T follicular helper cell (primary cell): Measurements from ENCODE around the gene IQGAP3.
A peak's percentile ranks its signal among the peaks of the same experiment; 100 is the strongest.

Source experiments
- DNase-seq: peaks from one replicate; pipeline ENCODE4 v3.0.0-alpha.2; 2020; ENCODE audit warnings: low read depth

IQGAP3 gene

DNA sequence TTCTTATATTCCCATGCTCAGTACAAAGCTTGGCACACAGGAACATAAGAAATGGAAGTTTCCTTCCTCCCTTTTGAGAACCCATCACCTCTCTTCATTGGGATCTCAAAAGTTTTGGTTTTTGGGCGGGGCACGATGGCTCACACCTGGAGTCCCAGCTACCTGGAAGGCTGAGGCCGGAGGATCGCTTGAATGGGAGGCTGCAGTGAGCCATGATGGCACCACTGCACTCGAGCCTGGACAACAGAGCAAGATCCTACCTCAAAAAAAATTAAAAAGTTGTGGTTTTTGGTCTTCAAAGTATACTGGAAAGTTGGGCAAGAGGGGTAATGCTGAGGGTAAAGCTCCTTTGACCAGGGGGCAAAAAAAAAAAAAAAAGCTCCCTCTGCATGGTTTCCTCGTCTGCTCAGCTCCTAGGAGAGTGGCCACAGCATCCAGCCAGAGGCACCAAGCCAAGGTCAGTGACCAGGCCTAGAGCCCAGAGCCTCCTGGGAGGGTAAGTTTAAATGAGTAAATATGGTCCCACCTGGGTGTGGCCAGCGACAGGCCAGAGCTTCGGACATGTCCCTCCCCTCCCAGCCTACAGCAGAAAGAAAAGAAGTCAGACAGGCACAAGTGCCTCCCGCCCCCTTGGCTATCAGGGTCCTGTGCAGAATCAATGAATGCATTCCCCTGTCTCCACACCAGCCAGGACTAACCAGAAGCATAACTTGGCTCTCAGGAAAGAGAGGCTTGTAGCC is 76.8 kb downstream of the IQGAP3 start:
- DNase-seq: no peak

DNA sequence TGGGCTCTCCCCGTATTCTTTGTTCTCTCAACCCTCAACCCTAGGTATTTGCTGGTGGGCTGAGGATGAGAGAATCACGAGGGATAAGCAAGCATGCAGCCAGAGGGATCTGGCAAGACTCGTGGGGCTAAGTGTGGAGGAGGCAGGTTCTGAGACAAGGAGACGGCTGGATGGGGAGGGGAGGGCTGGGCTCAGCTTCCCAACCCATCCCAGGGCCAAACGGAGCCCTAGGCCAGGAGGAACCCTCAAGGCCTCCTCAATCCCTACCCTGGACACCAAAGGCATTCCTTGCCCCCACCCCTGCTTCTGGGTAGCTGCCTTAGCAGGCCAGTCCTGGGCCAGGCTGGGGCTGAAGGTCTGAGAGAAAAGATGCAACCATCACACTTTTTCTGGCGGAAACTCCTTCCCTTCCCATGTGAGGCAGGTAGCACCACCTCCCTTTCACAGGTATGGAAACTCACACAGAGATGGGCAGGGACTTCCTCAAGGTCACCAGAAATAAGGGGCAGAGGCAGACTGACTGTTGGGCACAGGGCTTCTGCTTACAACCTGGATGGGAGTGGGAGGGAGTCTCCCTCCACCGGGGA is 78.0 kb downstream of the IQGAP3 start:
- DNase-seq: no peak

GRCh38 chr1:156493742-156494141 is 78.6 kb downstream of the IQGAP3 start:
- DNase-seq: no peak

DNA sequence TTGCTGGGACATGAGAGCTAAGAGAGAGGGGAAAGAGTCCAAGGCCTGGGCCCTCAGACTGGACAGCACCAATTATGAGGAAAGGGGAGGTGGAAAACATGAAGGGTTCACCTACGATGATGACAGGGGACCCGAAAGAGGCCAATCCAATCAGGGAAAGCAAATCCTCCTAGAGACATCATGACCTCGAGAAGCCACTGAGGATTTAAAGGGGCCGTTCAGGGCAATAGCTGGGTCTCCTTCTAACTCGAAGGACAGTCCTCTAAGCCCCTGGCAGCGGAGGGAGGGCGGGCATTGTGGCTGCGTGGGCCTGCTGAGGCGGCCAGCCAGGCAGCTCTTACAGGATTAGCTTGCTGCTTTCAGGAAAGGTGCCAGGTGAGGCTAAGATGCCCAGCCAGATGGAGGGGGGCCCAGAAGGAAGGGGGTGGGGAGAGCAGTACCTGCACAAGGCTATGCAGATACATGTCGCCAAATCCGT is 79.2 kb downstream of the IQGAP3 start:
- no peak for DNase-seq

- DNase-seq: no peak
These were observed 79.7 kb downstream of the IQGAP3 start for GRCh38 chr1:156492591-156493080.

DNA sequence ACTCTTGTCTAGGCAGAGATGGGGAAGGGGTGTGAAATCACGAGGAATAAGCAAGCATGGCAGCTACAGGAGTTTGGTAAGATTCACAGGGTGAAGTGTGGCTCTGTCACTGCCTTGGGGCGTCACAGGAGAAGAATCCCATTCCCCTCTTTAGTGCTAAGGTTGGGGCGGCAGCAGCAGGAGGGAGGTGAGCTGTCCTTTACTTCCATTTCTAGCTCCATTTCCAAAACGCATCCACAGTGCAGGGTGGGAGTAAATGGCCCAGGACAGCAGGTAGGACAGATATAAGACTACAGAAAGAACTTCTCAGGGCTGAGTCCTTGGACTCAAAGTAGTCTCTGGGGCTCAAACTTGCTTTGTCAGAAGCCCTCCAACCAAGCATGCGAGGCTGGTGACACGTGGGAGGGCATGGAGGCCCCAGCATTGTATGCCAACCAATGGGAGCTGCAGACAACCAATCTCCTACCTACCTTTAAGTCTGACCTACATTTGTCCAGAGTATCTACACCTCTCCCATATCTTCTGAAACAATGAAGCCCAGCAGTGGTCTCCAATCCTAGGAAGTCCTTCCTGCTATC is 80.3 kb downstream of the IQGAP3 start:
- DNase-seq: no peak

- DNase-seq: no peak
These were observed 81.0 kb downstream of the IQGAP3 start for GRCh38 chr1:156491151-156491949.

- no peak for DNase-seq
These were observed 81.8 kb downstream of the IQGAP3 start for GRCh38 chr1:156490401-156491032.

GRCh38 chr1:156489935-156490293 is 82.5 kb downstream of the IQGAP3 start:
- no peak for DNase-seq

- DNase-seq: peak; percentile 19
These were observed 83.0 kb downstream of the IQGAP3 start for GRCh38 chr1:156489166-156489934.

DNA sequence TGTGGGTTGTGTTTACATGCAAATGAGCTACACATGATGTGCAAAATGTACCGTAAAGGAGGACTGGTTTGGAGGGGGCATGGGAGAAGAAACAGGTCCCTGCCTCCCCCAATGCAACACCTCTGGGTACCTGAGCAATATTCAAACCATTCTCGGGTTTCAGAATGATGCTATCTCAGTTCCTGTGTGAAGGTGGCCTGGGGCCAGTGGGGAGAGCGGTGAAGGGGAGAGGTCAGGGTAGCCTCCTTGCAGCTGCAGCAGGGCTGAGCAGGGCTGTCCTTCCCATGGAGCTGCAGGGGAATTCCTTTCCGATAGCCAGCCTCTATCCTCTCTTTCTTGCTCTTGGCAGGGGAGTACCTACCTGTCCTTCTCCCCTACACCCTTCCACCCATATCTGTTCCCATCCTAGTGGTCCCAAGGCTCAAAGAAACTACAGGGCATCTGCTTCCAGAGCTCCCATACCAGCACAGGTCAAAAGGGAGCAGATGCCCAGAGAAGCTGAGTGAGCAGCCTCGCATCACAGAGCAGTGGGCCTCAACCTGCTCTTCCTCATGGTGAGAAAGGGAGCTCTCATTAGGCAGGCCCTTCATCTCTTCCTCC is 83.7 kb downstream of the IQGAP3 start:
- DNase-seq: no peak

DNA sequence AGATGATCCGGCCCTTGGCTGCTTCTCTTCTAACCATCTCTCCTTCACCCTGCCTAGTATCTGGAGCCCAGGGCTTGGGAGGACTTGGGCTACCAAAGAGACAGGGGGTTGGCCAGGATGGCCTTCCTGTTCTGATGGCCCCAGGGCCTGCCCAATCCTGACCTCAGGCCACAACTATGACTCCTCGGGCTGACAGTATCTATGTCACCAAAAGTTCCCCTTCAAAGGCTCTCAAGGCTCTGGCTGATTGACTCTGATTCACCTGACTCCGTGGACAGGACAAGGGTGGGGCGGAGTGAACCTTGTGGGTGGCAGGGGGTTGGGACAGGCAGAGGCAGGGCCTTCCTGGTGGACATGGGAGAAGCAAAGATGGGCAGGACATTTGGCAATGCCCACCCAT is 84.5 kb downstream of the IQGAP3 start:
- no peak for DNase-seq

DNA sequence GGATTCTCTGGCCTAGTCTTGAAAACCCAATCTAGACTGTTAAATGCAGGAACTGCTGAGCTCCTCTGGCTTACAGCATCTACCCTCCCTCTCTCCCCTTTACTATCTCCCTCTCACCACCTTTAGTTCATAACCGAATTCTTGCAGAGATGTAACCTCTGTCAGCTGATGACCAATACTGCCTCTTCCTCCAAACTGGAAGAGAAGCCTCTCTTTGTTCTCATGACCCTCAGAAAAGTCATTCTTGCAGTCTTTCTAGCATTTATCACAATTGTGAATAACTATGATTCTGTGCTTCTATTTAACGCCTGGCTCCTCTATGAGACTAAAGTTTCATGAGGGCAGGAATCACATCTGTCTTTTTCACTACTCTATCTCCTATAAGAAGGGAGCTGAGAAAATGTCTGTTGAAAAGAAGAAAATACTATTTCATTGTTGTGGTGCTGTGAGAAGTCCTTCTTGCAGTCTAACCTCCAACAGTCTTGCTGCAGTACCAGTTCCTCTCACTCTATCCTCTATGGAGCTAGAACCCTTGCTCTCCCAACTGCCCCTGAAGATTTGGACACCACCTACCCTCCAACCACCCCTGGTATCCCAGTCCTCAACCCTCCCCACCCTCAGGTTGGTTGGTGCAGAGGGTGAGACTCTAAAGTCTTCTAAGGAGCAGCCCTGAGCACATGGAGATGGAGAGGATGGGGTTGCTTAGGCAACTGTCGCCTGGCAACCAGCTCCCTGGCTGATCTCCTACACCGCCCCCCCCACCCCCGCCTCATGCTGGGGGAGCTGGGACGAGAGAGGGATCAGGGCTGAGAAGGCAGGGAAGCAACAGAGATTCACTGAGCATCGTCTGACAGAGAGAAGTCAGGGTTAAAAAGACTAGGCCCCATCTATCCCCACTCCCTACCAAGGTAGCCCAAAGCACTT is 85.7 kb downstream of the IQGAP3 start:
- no peak for DNase-seq

- no peak for DNase-seq
These were observed 86.4 kb downstream of the IQGAP3 start for GRCh38 chr1:156485984-156486383.

DNA sequence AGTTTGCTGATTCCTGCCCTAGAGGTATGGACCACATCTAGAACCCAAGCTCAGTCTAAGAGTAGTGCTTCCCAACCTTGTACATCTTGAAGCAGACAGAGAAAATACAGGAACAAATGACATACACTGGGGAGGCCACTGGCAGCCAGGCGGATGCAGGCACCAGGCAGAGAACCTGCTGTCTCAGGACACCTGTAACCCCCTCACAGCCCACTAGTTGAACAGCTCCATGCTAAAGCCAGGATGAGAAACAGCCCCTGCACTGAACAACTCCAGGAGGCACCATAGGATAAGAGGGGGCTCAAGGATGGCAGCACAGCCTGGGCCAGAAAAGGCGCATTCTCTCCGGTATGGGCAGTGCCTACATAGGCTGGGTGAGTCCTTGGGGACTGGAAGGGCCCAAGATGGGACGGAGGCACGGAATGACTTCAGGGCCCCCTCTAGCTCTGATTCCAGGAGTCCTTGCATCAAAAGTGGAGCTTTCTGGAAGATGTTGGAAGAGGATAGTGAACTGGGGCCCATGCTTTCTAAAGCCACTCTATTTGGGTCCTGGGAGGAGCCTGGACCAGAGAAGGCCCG is 87.8 kb downstream of the IQGAP3 start:
- no peak for DNase-seq

DNA sequence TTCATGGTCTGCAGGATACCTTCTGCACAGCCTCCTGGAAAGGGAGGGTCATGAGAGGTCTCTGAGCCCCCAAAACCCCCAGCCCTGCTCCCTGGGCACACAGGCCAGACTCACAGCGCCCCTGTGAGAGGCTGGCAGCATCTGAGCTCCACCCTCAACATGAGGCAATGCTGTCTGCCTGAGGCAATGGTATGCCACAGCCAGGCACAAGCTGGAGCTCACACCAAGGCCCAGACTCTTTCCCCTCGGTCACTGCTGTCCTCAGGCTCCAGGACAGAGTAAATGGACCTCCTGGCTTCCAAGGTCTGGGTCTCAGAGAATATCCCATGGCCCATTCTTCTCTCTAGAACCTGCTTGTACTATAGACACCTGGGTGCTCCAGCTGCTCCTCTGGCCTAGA is 89.0 kb downstream of the IQGAP3 start:
- no peak for DNase-seq

DNA sequence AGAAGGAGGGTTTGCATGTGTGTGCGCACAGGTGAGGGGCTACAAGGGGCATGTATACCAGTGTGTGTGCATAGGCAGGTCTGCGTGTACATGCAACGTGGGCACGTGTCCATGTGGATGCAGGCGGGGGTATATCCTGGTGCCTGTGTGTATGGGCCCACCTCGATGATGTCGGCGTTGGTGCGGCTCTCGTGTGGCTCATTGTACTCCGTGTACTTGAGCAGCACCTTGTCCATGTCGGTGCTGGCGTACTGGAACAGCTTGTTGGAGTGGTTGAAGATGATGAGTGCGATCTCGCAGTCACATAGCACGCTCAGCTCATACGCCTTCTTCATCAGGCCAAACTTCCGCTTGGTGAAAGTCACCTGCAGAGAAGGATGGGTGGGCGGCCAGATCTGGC is 90.1 kb downstream of the IQGAP3 start:
- DNase-seq: no peak

DNA sequence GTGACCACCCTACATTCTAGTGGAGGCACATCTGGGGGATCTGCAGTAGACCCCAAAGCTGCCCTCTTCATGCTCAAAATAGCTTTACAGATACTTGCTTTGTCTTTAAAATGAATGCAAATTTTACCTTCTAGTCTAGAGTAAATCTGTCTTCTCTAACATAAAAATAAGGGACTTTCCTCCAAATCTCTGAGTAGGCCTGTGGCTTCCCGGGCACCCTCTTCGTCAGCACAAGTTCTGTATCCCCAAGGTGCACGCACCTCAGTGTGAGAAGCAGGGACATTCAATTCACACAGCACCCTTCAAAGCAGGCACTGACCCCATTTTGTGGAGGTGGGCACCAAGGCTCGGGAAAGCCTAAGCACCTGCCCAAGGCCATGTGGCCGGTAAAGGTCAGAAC is 90.8 kb downstream of the IQGAP3 start:
- peak; percentile 28 for DNase-seq
